Common myeloid progenitor, CD34-positive (primary cell): ENCODE measurements around the gene OR10T2.
"Not testable (repeated sequence)": the region's sequence is repeated elsewhere in the genome, so short reads cannot be mapped to it uniquely, and the experiment has no call there.

Experiments
- CTCF ChIA-PET: fragments of 350-600 bp; sonication (Branson Sonifier 250); formaldehyde crosslinking; loops from one replicate; lab custom pipeline; 2021; ENCODE audit warnings: antibody characterized with exemption; lab: Charles Lee
- POLR2A ChIA-PET: fragments of 350-600 bp; sonication (Branson Sonifier 250); formaldehyde crosslinking; loops from one replicate; lab custom pipeline; 2021; ENCODE audit warnings: antibody characterized with exemption; lab: Charles Lee
- DNase-seq, 3 donors: peaks; one replicate each; pipeline versions ENCODE4 v3.0.0 to v3.0.0-alpha.2; 2013
- H3K27ac ChIP-seq, 2 experiments: 1 replicate in 1 of 2; 2 replicates in 1 of 2; pipeline ENCODE4 v1.7.0; 2013; ENCODE audit warnings: inconsistent platforms in 2 of 2, low read length in 2 of 2, mild to moderate bottlenecking in 2 of 2, low read depth in 1 of 2, moderate library complexity in 1 of 2; ENCODE audit not compliant: severe bottlenecking in 2 of 2, insufficient read depth in 1 of 2, poor library complexity in 1 of 2
- H3K27me3 ChIP-seq, 5 experiments: replicated peaks in 2 of 5; 1 replicate in 3 of 5; 2 replicates in 2 of 5; pipeline versions ENCODE4 v1.6.1 to v1.7.0; 2013; ENCODE audit warnings: low read length in 4 of 5, mild to moderate bottlenecking in 2 of 5, moderate library complexity in 2 of 5, inconsistent platforms in 1 of 5; ENCODE audit not compliant: insufficient read depth in 5 of 5, control insufficient read depth in 4 of 5
- H3K36me3 ChIP-seq, 4 experiments: 1 replicate in 2 of 4; 2 replicates in 2 of 4; pipeline versions ENCODE4 v1.6.1 to v1.7.0; 2013; ENCODE audit warnings: low read length in 3 of 4, control low read depth in 1 of 4, mild to moderate bottlenecking in 1 of 4; ENCODE audit not compliant: control insufficient read depth in 4 of 4, insufficient read depth in 4 of 4
- H3K4me1 ChIP-seq, 4 experiments: 1 replicate in 3 of 4; 2 replicates in 1 of 4; pipeline versions ENCODE4 v1.6.1 to v1.7.1; 2013; ENCODE audit warnings: low read length in 3 of 4, mild to moderate bottlenecking in 3 of 4, control low read depth in 1 of 4, inconsistent platforms in 1 of 4, moderate library complexity in 1 of 4; ENCODE audit not compliant: control insufficient read depth in 4 of 4, insufficient read depth in 4 of 4; ENCODE audit errors: control extremely low read depth in 1 of 4
- H3K4me3 ChIP-seq, 7 experiments: 1 replicate in 4 of 7; 2 replicates in 3 of 7; pipeline versions ENCODE4 v1.5.1 to v1.7.0; 2013; ENCODE audit warnings: mild to moderate bottlenecking in 7 of 7, low read length in 6 of 7, moderate library complexity in 6 of 7, inconsistent platforms in 2 of 7, low read depth in 2 of 7, control low read depth in 1 of 7; ENCODE audit not compliant: insufficient read depth in 4 of 7, control insufficient read depth in 1 of 7; ENCODE audit errors: extremely low read depth in 1 of 7
- H3K9me3 ChIP-seq, 5 experiments: 1 replicate in 4 of 5; 2 replicates in 1 of 5; pipeline versions ENCODE4 v1.6.1 to v1.7.1; 2013; ENCODE audit warnings: low read length in 4 of 5, mild to moderate bottlenecking in 2 of 5, inconsistent platforms in 1 of 5, low read depth in 1 of 5, moderate library complexity in 1 of 5; ENCODE audit not compliant: control insufficient read depth in 4 of 5, insufficient read depth in 2 of 5; ENCODE audit errors: control extremely low read depth in 1 of 5
- WGBS: methylation state at CpG from one replicate; pipeline ENCODE4 v1.1.5; 2013; ENCODE audit not compliant: insufficient coverage; 5-methylcytosine and 5-hydroxymethylcytosine counted together

The OR10T2 gene

DNA sequence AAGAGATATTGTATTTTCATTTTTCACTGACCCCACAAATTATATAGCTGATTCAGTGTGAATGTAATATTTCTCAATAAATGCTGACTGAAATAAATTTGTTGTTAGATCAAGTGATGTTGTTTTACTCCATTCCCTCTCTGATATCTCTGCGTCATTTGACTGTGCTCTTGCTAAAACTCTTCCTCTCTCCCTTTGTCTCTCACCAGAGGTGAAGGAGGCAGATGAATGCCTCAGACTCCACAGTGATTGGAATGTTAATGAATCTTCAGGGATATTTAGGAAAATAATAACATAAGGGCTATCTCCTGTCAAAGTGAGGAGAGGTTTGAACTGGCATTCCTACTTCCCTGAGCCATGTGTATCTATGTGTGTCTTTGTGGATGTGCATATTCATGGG lies 41.8 kb downstream of the OR10T2 start:
- ChIA-PET POLR2A (no interaction called here), CTCF (interaction anchor here (1.0 kb wide), 1 partner anchor 10 kb away, joined by 3 read pairs; no protein-coding TSS in a partner anchor)
- H3K27me3 ChIP-seq = peaks cover 0 to 8% (median 0%) of the 10 kb centered on the region in 5 experiments
- peaks cover 0 to 6% (median 1%) of the 10 kb centered on the region in 4 experiments for H3K4me1 ChIP-seq
- no peaks in the 10 kb centered on the region for H3K36me3 ChIP-seq
- no peak for DNase-seq
- H3K9me3 ChIP-seq = no peaks in the 10 kb centered on the region
- WGBS = no CpG with 5 or more reads among the region's 1 CpG
- H3K27ac ChIP-seq = no peak overlapping the region
- no peak overlapping the region for H3K4me3 ChIP-seq

DNA sequence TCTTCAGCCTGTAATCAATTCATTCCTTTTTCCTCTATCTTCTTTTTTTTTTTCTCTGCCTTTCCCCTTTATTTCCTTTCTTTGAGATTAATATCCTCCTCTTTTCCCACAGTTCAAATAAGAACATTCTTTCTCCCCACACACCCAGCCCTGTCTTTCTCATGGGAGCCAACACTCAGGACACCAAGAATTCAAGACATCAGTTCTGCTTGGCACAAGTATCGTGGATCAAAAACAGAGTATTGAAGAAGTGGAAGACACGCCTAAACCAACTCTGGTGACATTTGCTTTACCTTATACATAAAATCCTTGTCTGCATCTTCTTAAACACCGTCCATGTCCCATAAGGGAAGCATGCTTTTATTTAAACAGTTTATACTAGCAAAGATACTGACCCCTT lies 42.6 kb downstream of the OR10T2 start:
- Histone ChIP-seq H3K27me3 (peaks cover 0 to 8% (median 0%) of the 10 kb centered on the region in 5 experiments), H3K4me1 (peaks cover 0 to 6% (median 1%) of the 10 kb centered on the region in 4 experiments), H3K9me3 (no peaks in the 10 kb centered on the region), H3K4me3 (no peak overlapping the region), H3K36me3 (no peaks in the 10 kb centered on the region), H3K27ac (no peak overlapping the region)
- POLR2A ChIA-PET = no interaction called here
- DNase-seq = no peak
- CTCF ChIA-PET = interaction anchor here (1.0 kb wide), 1 partner anchor 11 kb away, joined by 3 read pairs; no protein-coding TSS in a partner anchor
- 100% methylated on average over 1 of the region's 3 CpGs for WGBS

DNA sequence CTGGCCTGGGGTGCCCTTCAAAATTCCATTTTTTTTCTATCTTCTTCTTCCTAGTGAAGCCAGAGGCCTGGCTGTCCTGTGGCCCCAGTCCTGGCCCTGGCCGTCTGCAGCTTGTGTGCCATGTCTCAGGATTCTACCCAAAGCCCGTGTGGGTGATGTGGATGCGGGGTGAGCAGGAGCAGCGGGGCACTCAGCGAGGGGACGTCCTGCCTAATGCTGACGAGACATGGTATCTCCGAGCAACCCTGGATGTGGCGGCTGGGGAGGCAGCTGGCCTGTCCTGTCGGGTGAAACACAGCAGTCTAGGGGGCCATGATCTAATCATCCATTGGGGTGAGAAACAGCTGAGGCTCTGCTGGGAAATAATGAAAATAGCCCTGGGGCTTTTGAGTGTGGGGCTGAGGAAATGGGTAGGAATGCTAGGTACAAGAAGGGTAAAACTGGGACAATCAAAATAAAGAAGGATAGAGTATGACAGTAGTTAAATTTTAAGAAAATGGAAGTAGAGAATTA lies 43.4 kb downstream of the OR10T2 start:
- CTCF ChIA-PET = no interaction called here
- Histone ChIP-seq H3K27me3 (peaks cover 0 to 8% (median 0%) of the 10 kb centered on the region in 5 experiments), H3K4me3 (no peak overlapping the region), H3K27ac (no peak overlapping the region), H3K36me3 (no peaks in the 10 kb centered on the region), H3K4me1 (peaks cover 0 to 6% (median 1%) of the 10 kb centered on the region in 4 experiments), H3K9me3 (no peaks in the 10 kb centered on the region)
- POLR2A ChIA-PET = interaction anchor here (0.6 kb wide), 1 partner anchor 10 kb away, joined by 5 read pairs; no protein-coding TSS in a partner anchor
- no peak for DNase-seq
- 99% methylated on average over 9 of the region's 10 CpGs for WGBS

GRCh38 chr1:158354255-158354654 lies 45.0 kb downstream of the OR10T2 start:
- WGBS = 67% methylated on average over 1 of the region's 2 CpGs
- H3K27me3 ChIP-seq = peaks cover 0 to 8% (median 0%) of the 10 kb centered on the region in 5 experiments
- H3K9me3 ChIP-seq = no peaks in the 10 kb centered on the region
- H3K27ac ChIP-seq = no peak overlapping the region
- ChIA-PET CTCF (no interaction called here), POLR2A (no interaction called here)
- H3K36me3 ChIP-seq = no peaks in the 10 kb centered on the region
- no peak overlapping the region for H3K4me3 ChIP-seq
- DNase-seq = peak in 1 of 3 donors; percentile 4
- peaks cover 0 to 6% (median 1%) of the 10 kb centered on the region in 4 experiments for H3K4me1 ChIP-seq

DNA sequence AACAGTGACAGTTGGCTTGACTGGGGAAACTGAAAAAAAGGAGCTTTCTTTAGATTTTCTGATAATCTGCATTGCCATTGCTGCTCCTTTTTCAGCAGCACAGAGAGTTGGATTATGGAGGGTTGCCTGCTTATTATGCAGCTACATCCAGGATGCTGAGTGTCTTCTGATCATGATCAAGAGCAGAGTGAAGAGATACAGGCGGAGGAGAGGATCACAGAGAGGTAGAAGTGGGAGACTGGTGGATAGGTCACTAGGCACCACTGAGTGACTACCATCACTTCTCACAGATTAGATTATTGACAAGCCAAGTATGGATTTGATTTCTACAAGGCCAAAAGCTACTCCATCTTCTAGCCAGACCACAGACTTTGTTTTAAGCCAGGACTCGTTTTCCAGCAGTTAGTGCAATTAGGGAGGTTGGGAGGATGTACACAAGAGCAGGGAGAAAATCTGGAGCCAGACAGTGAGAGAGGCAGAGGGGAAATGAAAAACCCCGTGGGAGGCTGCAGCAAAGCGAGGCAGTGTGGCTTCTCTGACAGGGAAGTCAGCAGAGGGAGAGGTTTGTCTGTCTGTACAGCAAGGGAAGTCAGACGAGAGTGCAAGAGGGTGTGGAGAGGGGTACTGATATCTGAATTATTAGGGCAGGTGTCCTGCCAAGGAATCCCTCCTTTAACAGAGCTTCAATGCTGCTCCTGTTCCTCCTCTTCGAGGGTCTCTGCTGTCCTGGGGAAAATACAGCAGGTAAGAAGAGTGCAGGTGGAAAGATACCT lies 45.8 kb downstream of the OR10T2 start, which contains the start of gene CD1E:
Gene CD1E, plus strand, starts transcription at position 592 of the 773 bp plus-strand sequence. Its CDS starts 95 bp downstream, at position 687.
- 58% methylated on average over 4 of the region's 6 CpGs for WGBS
- no peak within 1 kb of the TSS for H3K27ac ChIP-seq

DNA sequence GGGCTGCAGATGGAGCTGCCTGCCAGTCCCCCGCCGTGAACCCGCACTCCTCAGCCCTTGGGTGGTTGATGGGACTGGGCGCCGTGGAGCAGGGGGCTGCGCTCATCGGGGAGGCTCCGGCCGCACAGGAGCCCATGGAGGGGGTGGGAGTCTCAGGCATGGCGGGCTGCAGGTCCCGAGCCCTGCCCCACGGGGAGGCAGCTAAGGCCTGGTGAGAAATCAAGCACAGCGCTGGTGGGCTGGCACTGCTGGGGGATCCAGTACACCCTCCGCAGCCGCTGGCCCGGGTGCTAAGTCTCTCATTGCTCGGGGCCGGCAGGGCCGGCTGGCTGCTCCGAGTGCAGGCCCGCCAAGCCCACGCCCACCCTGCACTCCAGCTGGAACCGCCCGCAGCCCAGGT lies 50.3 kb downstream of the OR10T2 start:
- H3K4me3 ChIP-seq, H3K4me1 ChIP-seq, POLR2A ChIA-PET, CTCF ChIA-PET, H3K27ac ChIP-seq, DNase-seq, H3K36me3 ChIP-seq, H3K9me3 ChIP-seq, H3K27me3 ChIP-seq: not testable (repeated sequence)
- 98% methylated on average over 17 of the region's 24 CpGs for WGBS

More for the DNA sequence above, 45.8 kb downstream of the OR10T2 start, which contains the start of gene CD1E:
- peaks cover 0 to 6% (median 1%) of the 10 kb centered on the region in 4 experiments for H3K4me1 ChIP-seq
- ChIA-PET CTCF (interaction anchor here (0.8 to 0.9 kb wide), 2 partner anchors 19 to 23 kb away, joined by 3 read pairs; no protein-coding TSS in a partner anchor), POLR2A (no interaction called here)
- no peak within 1 kb of the TSS for H3K4me3 ChIP-seq
- H3K36me3 ChIP-seq = no peaks in the 10 kb centered on the region
- DNase-seq = no peak
- H3K9me3 ChIP-seq = no peaks in the 10 kb centered on the region
- H3K27me3 ChIP-seq = peaks cover 0 to 8% (median 0%) of the 10 kb centered on the region in 5 experiments
